ENCODE results near the gene TLL1.

Gene TLL1

DNA sequence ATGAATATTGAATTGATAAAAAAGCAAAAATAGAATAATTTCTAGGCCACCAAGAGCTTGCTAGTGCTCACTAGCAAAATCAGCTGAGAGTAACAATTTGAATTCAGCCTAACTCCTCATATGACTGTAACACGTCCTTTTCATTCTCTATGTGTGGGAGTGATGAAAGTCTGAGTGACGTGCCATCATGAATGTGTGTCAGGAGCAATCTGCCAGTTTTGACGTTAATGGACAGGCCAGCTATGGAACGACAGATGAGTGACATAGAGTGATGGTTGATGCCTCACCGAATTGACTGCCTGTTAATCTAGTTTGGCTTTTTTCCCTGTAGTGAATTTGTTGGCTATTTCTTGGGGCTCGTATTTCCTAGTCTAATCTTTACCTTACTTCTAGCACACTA, 200.7 kb downstream of the TLL1 start:
- Mint-ChIP-seq H3K36me3 (ENCODE audit: low read depth) (no peaks in the 10 kb centered on the region), H3K4me3 (no peak overlapping the region), H3K27me3 (no peaks in the 10 kb centered on the region), H3K27ac (no peak overlapping the region), H3K9me3 (no peaks in the 10 kb centered on the region), H3K4me1 (ENCODE audit: low read depth) (no peaks in the 10 kb centered on the region)
- intact Hi-C loops (cut with micrococcal nuclease) = no loop called here

DNA sequence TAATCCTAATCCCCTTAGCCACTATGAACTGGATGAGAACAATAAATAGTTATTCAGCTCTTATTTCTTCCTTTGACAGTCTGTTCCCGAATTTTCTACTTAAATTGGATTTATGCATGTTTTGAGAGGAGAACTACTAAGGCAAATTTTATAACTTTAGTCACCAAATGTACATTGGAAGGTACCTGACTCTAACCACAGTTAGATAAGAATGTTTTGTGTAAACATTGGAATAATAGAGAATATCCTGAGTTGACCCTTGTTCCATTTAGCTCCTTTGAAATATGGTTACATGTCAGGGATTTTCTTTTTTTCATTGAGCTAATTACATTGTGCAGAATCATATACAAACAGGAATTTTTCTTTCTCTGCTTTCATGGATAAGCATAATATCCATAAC, 202.6 kb downstream of the TLL1 start:
- H3K36me3 Mint-ChIP-seq (ENCODE audit: low read depth) = no peaks in the 10 kb centered on the region
- no peak overlapping the region for H3K27ac Mint-ChIP-seq
- no peaks in the 10 kb centered on the region for H3K4me1 Mint-ChIP-seq (ENCODE audit: low read depth)
- no peak overlapping the region for H3K4me3 Mint-ChIP-seq
- H3K9me3 Mint-ChIP-seq = no peaks in the 10 kb centered on the region
- no peaks in the 10 kb centered on the region for H3K27me3 Mint-ChIP-seq
- intact Hi-C loops (cut with micrococcal nuclease) = no loop called here

DNA sequence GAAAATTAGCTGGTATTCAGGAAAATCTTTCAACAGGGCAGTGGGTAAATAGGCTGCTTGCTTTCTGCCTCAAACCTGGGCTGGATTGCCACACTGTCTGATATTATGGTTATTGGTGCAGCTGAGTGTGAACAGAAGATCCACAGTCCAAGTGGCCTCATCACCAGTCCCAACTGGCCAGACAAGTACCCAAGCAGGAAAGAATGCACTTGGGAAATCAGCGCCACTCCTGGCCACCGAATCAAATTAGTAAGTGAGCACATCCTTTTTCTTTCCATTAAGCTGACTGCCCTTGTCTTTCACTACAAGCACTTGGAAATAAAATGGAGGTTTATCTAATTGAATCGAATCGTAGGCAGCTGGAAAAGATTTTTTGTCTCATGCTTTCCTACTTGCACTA, 204.7 kb downstream of the TLL1 start:
- H3K27me3 Mint-ChIP-seq = no peaks in the 10 kb centered on the region
- intact Hi-C loops (cut with micrococcal nuclease) = no loop called here
- no peaks in the 10 kb centered on the region for H3K36me3 Mint-ChIP-seq (ENCODE audit: low read depth)
- H3K9me3 Mint-ChIP-seq = no peaks in the 10 kb centered on the region
- no peak overlapping the region for H3K4me3 Mint-ChIP-seq
- H3K27ac Mint-ChIP-seq = no peak overlapping the region
- no peaks in the 10 kb centered on the region for H3K4me1 Mint-ChIP-seq (ENCODE audit: low read depth)

DNA sequence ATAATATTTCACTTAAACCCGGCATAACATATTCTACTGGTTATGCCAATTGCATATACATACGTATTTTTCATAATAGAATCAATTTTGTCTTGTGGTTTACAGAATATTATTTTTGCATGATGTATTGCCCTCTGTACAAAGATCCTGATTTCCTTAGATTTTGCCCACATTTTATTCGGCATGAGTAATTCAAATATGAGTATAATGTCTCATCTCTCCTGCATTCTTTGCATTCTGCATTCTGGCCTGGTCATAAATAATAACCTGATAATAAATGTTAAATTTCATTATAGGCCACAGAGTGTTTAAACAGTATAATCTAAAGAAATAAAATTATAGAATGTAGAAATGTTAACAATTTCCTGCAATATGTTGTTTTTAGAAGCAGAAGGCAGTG, 205.3 kb downstream of the TLL1 start:
- Mint-ChIP-seq H3K27me3 (no peaks in the 10 kb centered on the region), H3K4me1 (ENCODE audit: low read depth) (no peaks in the 10 kb centered on the region), H3K36me3 (ENCODE audit: low read depth) (no peaks in the 10 kb centered on the region), H3K4me3 (no peak overlapping the region), H3K27ac (no peak overlapping the region), H3K9me3 (no peaks in the 10 kb centered on the region)
- intact Hi-C loops (cut with micrococcal nuclease) = no loop called here

- H3K4me1 Mint-ChIP-seq (ENCODE audit: low read depth) = no peaks in the 10 kb centered on the region
- H3K27ac Mint-ChIP-seq = no peak overlapping the region
- intact Hi-C loops (cut with micrococcal nuclease) = no loop called here
- H3K4me3 Mint-ChIP-seq = no peak overlapping the region
- no peaks in the 10 kb centered on the region for H3K9me3 Mint-ChIP-seq
- no peaks in the 10 kb centered on the region for H3K36me3 Mint-ChIP-seq (ENCODE audit: low read depth)
- H3K27me3 Mint-ChIP-seq = no peaks in the 10 kb centered on the region
These were observed 205.9 kb downstream of the TLL1 start for GRCh38 chr4:166078955-166079354.

DNA sequence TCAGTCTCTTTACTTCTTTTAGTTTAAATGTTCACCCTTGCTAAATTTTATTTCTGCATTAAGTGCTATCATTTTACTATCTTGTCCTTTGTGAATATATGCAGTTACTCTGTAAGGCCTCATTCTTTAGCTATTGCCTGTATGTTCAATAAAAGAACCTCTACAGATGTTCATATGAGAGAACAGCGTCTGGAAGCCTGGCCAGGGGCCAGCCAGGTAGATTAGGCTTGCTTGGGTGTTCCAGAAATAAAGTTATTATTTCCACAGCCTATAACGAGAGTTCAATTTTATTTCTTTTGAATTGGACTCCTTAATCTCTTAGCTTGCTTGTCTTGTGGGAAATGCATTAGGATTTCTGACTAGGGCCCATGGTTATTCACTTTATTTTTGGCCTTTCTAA, 214.5 kb downstream of the TLL1 start:
- Mint-ChIP-seq H3K36me3 (ENCODE audit: low read depth) (no peaks in the 10 kb centered on the region), H3K4me3 (no peak overlapping the region), H3K9me3 (no peaks in the 10 kb centered on the region), H3K27ac (no peak overlapping the region), H3K4me1 (ENCODE audit: low read depth) (no peaks in the 10 kb centered on the region), H3K27me3 (no peaks in the 10 kb centered on the region)
- intact Hi-C loops (cut with micrococcal nuclease) = no loop called here

DNA sequence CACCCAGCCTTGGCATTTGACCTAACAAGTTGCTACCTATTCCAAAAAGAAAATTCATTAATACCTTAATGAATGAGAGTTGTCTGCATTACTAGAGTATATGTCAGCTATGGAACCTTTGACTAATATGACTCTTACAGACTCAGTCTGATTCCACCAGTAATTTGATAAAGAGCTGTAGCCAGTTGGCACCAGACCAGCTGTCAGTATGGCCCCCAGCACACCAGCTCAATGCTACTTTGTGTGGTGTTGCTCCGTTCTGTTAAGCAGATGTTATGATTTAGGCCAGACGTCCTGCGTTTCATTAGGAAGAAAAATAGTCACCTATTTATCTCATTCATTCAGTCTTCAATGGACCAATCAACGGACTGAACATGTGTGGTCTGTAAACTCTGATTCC, 215.5 kb downstream of the TLL1 start:
- H3K36me3 Mint-ChIP-seq (ENCODE audit: low read depth) = no peaks in the 10 kb centered on the region
- no peak overlapping the region for H3K27ac Mint-ChIP-seq

GRCh38 chr4:166091146-166091545, 218.1 kb downstream of the TLL1 start:
- intact Hi-C loops (cut with micrococcal nuclease) = no loop called here

More for the DNA sequence above, 215.5 kb downstream of the TLL1 start:
- Mint-ChIP-seq H3K27me3 (no peaks in the 10 kb centered on the region), H3K9me3 (no peaks in the 10 kb centered on the region), H3K4me1 (ENCODE audit: low read depth) (no peaks in the 10 kb centered on the region), H3K4me3 (no peak overlapping the region)
- intact Hi-C loops (cut with micrococcal nuclease) = no loop called here

DNA sequence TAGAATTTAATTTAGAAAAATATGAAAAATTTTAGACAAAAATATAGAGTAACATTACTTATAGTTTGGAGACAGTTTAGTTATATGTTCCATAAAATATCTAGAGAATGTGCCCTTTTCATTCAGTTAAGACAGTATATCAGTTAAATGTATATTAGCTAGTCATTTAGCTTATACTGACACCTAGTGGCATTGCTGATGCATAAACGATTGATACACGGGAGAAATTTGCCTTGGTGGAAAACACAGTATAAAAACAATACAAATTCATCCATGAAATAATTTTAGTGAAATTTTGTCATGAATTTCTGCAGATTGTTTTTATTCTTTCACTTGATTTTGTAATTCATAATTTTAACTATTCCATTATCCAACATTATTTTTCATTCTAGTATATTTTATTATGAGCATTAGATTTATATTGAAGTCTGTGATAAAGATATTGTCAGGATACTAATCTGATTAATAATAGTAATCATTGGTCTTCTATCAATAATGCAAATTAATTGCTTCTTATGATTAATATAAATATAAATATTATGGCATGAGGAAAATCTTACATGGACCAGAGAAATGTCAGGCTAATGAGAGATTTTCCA, 219.0 kb downstream of the TLL1 start:
- Mint-ChIP-seq H3K36me3 (ENCODE audit: low read depth) (no peaks in the 10 kb centered on the region), H3K4me1 (ENCODE audit: low read depth) (no peaks in the 10 kb centered on the region), H3K4me3 (no peak overlapping the region), H3K9me3 (no peaks in the 10 kb centered on the region), H3K27me3 (no peaks in the 10 kb centered on the region), H3K27ac (no peak overlapping the region)
- intact Hi-C loops (cut with micrococcal nuclease) = loop anchor here (1.0 to 2.0 kb wide), 2 partner anchors 555 to 599 kb away; no protein-coding TSS in a partner anchor

More at GRCh38 chr4:166091146-166091545, 218.1 kb downstream of the TLL1 start:
- no peaks in the 10 kb centered on the region for H3K36me3 Mint-ChIP-seq (ENCODE audit: low read depth)
- H3K4me1 Mint-ChIP-seq (ENCODE audit: low read depth) = no peaks in the 10 kb centered on the region
- H3K9me3 Mint-ChIP-seq = no peaks in the 10 kb centered on the region
- H3K27me3 Mint-ChIP-seq = no peaks in the 10 kb centered on the region
- no peak overlapping the region for H3K27ac Mint-ChIP-seq
- H3K4me3 Mint-ChIP-seq = no peak overlapping the region

DNA sequence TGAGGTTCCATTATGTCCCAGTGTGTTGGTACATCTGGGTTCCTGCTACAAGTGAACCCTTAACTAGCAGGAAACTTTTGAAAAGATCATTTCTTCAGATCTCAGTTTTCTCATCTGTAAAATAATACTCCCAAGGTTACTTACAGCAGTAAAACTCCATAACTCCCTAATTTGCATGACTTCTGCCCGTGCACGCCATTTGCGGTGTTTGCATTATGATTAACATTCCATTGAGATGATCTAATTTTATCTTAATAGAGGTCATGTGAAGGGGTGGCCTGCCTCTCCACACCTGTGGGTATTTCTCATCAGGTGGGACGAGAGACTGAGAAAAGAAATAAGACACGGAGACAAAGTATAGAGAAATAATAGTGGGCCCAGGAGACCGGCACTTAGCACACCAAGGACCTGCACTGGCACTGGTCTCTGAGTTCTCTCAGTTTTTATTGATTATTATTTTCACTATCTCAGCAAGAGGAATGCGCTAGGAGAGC, 219.8 kb downstream of the TLL1 start:
- intact Hi-C loops (cut with micrococcal nuclease) = loop anchor here (1.0 to 2.0 kb wide), 2 partner anchors 556 to 600 kb away; no protein-coding TSS in a partner anchor
- H3K4me1 Mint-ChIP-seq (ENCODE audit: low read depth) = no peaks in the 10 kb centered on the region
- no peaks in the 10 kb centered on the region for H3K9me3 Mint-ChIP-seq
- H3K4me3 Mint-ChIP-seq = no peak overlapping the region
- H3K27me3 Mint-ChIP-seq = no peaks in the 10 kb centered on the region
- no peak overlapping the region for H3K27ac Mint-ChIP-seq
- H3K36me3 Mint-ChIP-seq (ENCODE audit: low read depth) = no peaks in the 10 kb centered on the region

GRCh38 chr4:166104623-166105022, 231.6 kb downstream of the TLL1 start:
- H3K4me3 Mint-ChIP-seq = no peak overlapping the region
- H3K27me3 Mint-ChIP-seq = no peaks in the 10 kb centered on the region
- no peaks in the 10 kb centered on the region for H3K4me1 Mint-ChIP-seq (ENCODE audit: low read depth)
- intact Hi-C loops (cut with micrococcal nuclease) = no loop called here
- H3K9me3 Mint-ChIP-seq = no peaks in the 10 kb centered on the region
- no peak overlapping the region for H3K27ac Mint-ChIP-seq
- H3K36me3 Mint-ChIP-seq (ENCODE audit: low read depth) = no peaks in the 10 kb centered on the region

- Mint-ChIP-seq H3K4me1 (ENCODE audit: low read depth) (no peaks in the 10 kb centered on the region), H3K4me3 (no peak overlapping the region), H3K27me3 (no peaks in the 10 kb centered on the region), H3K27ac (no peak overlapping the region), H3K9me3 (no peaks in the 10 kb centered on the region), H3K36me3 (ENCODE audit: low read depth) (no peaks in the 10 kb centered on the region)
- intact Hi-C loops (cut with micrococcal nuclease) = no loop called here
These were observed 248.9 kb downstream of the TLL1 start for GRCh38 chr4:166121897-166122296.

- H3K9me3 Mint-ChIP-seq = no peaks in the 10 kb centered on the region
- H3K36me3 Mint-ChIP-seq (ENCODE audit: low read depth) = no peaks in the 10 kb centered on the region
- no peak overlapping the region for H3K27ac Mint-ChIP-seq
- H3K4me1 Mint-ChIP-seq (ENCODE audit: low read depth) = no peaks in the 10 kb centered on the region
- H3K27me3 Mint-ChIP-seq = no peaks in the 10 kb centered on the region
- no peak overlapping the region for H3K4me3 Mint-ChIP-seq
- intact Hi-C loops (cut with micrococcal nuclease) = no loop called here
These were observed 250.5 kb downstream of the TLL1 start for GRCh38 chr4:166123546-166123945.

DNA sequence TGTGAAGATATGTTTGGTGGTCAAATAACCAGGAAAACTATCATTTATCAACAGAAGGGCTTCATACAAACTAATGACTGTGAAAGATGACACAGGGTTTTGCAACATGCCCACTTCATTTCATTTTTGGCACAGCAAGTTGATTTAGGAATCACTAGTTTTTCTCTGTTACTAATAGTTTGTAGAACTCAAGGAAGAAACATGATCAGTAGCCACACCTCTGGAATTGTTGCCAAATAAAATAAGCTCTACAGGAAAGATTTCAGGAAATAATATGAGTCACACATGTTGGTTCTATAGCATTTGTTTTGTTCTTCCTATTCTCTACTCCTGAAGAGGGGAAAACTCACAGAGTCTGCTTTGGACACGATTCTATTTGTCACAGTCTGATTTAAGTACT, 255.4 kb downstream of the TLL1 start:
- Mint-ChIP-seq H3K9me3 (peaks cover 19% of the 10 kb centered on the region), H3K27ac (no peak overlapping the region), H3K36me3 (ENCODE audit: low read depth) (no peaks in the 10 kb centered on the region), H3K4me3 (no peak overlapping the region), H3K27me3 (no peaks in the 10 kb centered on the region), H3K4me1 (ENCODE audit: low read depth) (no peaks in the 10 kb centered on the region)
- intact Hi-C loops (cut with micrococcal nuclease) = no loop called here

GRCh38 chr4:166134285-166134684, 261.2 kb downstream of the TLL1 start:
- Mint-ChIP-seq H3K27ac (no peak overlapping the region), H3K9me3 (peaks cover 34% of the 10 kb centered on the region), H3K4me3 (no peak overlapping the region), H3K27me3 (no peaks in the 10 kb centered on the region), H3K36me3 (ENCODE audit: low read depth) (no peaks in the 10 kb centered on the region), H3K4me1 (ENCODE audit: low read depth) (no peaks in the 10 kb centered on the region)
- intact Hi-C loops (cut with micrococcal nuclease) = no loop called here

Measured in dendritic cell treated with granulocyte-macrophage colony-stimulating factor and Interleukin-4, amounts not matched to agents 40 ng/mL and 50 ng/mL, for 4 days (primary cell).